HepG2 (cell line): Measurements from ENCODE around the gene SYCE1L. TPM values are rescaled to one million over a fixed set of nuclear protein-coding genes. Genes with fewer than 3 reads are reported as not detected.

Experiments
- ATAC-seq: fragments of 200-7000 bp; cut with Tn5 transposase; 3 replicates; pipeline ENCODE4 v1.9.1; 2020; ENCODE audit warnings: mild to moderate bottlenecking, moderate library complexity
- BruUV-seq: library from RNA; stranded (reverse); fragments of 400-500 nt; replicated peaks from 2 replicates; lab custom pipeline; 2021; lab: Mats Ljungman, UMichigan
- CTCF ChIA-PET: fragments of 300-600 bp; formaldehyde crosslinking; extraction: SDS; loops from one replicate; lab custom pipeline; 2021; ENCODE audit warnings: low total read pairs, inconsistent platforms, low intra/inter-chr PET ratio; lab: Yijun Ruan, JAX
- POLR2A ChIA-PET: fragments of 350-600 bp; sonication (Branson Sonifier 250); formaldehyde crosslinking; loops from one replicate; lab custom pipeline; 2020; ENCODE audit warnings: antibody characterized with exemption, inconsistent platforms; lab: Yijun Ruan, JAX
- DNase-seq: peaks from one replicate; pipeline ENCODE4 v3.0.0-alpha.2; 2015; ENCODE audit warnings: low spot score
- FAIRE-seq: peaks from 3 replicates; lab custom pipeline; 2011; peaks lifted over from hg19 to GRCh38; lab: Jason Lieb, UNC
- H2AFZ ChIP-seq: one replicate; pipeline ENCODE4 v1.6.1; 2011; ENCODE audit warnings: low read length, inconsistent platforms
- H3K27ac ChIP-seq: fragments of 300-600 bp; 3 replicates; pipeline ENCODE4 v1.8.0; 2011; ENCODE audit warnings: mixed run types, mild to moderate bottlenecking, mixed read lengths, low read length, inconsistent platforms; ENCODE audit not compliant: insufficient read depth; ENCODE audit errors: extremely low read length
- H3K27me3 ChIP-seq, 2 experiments: fragments of 200-600 bp in 1 of 2; 2 replicates in 1 of 2; 3 replicates in 1 of 2; pipeline versions ENCODE4 v1.6.0 to v1.8.0; 2011; ENCODE audit warnings: low read length in 2 of 2, mild to moderate bottlenecking in 2 of 2, moderate library complexity in 2 of 2, inconsistent platforms in 1 of 2; ENCODE audit not compliant: insufficient read depth in 2 of 2, control insufficient read depth in 1 of 2
- H3K36me3 ChIP-seq, 2 experiments: fragments of 200-600 bp in 1 of 2; replicated peaks in 1 of 2; 2 replicates in 1 of 2; 3 replicates in 1 of 2; pipeline versions ENCODE4 v1.5.1 to v1.8.0; 2011; ENCODE audit warnings: low read length in 2 of 2, inconsistent platforms in 1 of 2; ENCODE audit not compliant: insufficient read depth in 2 of 2, control insufficient read depth in 1 of 2
- H3K4me1 ChIP-seq: 2 replicates; pipeline ENCODE4 v1.5.1; 2012; ENCODE audit warnings: low read length, inconsistent platforms; ENCODE audit not compliant: insufficient read depth
- H3K4me2 ChIP-seq: 2 replicates; pipeline ENCODE4 v1.6.0; 2011; ENCODE audit warnings: low read depth, low read length, inconsistent platforms
- H3K4me3 ChIP-seq, 3 experiments: fragments of 200-600 bp in 1 of 3; sonication (generic), shearing (Covaris generic) in 1 of 3; replicated peaks in 1 of 3; 2 replicates each; pipeline ENCODE4 v1.5.1; 2011 to 2016; ENCODE audit warnings: low read length in 3 of 3, inconsistent platforms in 2 of 3, low read depth in 2 of 3, mild to moderate bottlenecking in 2 of 3, control low read depth in 1 of 3, mixed read lengths in 1 of 3; ENCODE audit not compliant: insufficient read depth in 1 of 3
- H3K79me2 ChIP-seq: one replicate; pipeline ENCODE4 v1.6.1; 2011; ENCODE audit warnings: low read length, inconsistent platforms; ENCODE audit not compliant: insufficient read depth
- H3K9ac ChIP-seq: 2 replicates; pipeline ENCODE4 v1.6.0; 2011; ENCODE audit warnings: mild to moderate bottlenecking, low read depth, low read length, inconsistent platforms; ENCODE audit not compliant: insufficient read depth
- H3K9me3 ChIP-seq: 2 replicates; pipeline ENCODE4 v1.5.1; 2012; ENCODE audit warnings: mild to moderate bottlenecking, low read length
- H4K20me1 ChIP-seq: 2 replicates; pipeline ENCODE4 v1.6.0; 2011; ENCODE audit warnings: inconsistent platforms, mild to moderate bottlenecking, low read length, moderate library complexity; ENCODE audit not compliant: insufficient read depth
- ARNTL ChIP-seq: sonication (generic); formaldehyde crosslinking; IDR thresholded peaks from 2 replicates; pipeline ENCODE4 v1.4.0; 2020; ENCODE audit warnings: mild to moderate bottlenecking, missing genetic modification reagents
- ATF7-NPFF ChIP-seq: sonication (generic); formaldehyde crosslinking; IDR thresholded peaks from 2 replicates; pipeline ENCODE4 v1.8.1; 2023; ENCODE audit warnings: mild to moderate bottlenecking, low read depth, missing genetic modification reagents, moderate library complexity
- DPF2 ChIP-seq: sonication (generic); formaldehyde crosslinking; IDR thresholded peaks from 2 replicates; pipeline ENCODE4 v1.4.0; 2020; ENCODE audit warnings: mild to moderate bottlenecking, low read depth, missing genetic modification reagents, borderline replicate concordance
- HNRNPK ChIP-seq: fragments of 200-400 bp; formaldehyde crosslinking; IDR thresholded peaks from 2 replicates; pipeline ENCODE4 v1.6.1; 2018; ENCODE audit warnings: low read length, low read depth, moderate library complexity, mild to moderate bottlenecking; ENCODE audit not compliant: poor library complexity, severe bottlenecking
- PAWR ChIP-seq: sonication (generic); formaldehyde crosslinking; IDR thresholded peaks from 2 replicates; pipeline ENCODE4 v1.4.0; 2020; ENCODE audit warnings: missing genetic modification reagents, mild to moderate bottlenecking, borderline replicate concordance
- PPARG ChIP-seq: conservative IDR thresholded peaks from 2 replicates; pipeline ENCODE4 v1.6.1; 2016; ENCODE audit warnings: missing biosample characterization, missing genetic modification reagents
- THAP7 ChIP-seq: sonication (generic); formaldehyde crosslinking; IDR thresholded peaks from 2 replicates; pipeline ENCODE4 v1.8.1; 2023; ENCODE audit warnings: mild to moderate bottlenecking, missing genetic modification reagents
- TIGD3 ChIP-seq: sonication (generic); formaldehyde crosslinking; IDR thresholded peaks from 2 replicates; pipeline ENCODE4 v1.5.1; 2020; ENCODE audit warnings: mild to moderate bottlenecking, missing genetic modification reagents, borderline replicate concordance
- TOE1 ChIP-seq: sonication (generic); formaldehyde crosslinking; IDR thresholded peaks from 2 replicates; pipeline ENCODE4 v1.4.0; 2020; ENCODE audit warnings: mild to moderate bottlenecking, missing genetic modification reagents
- ZNF101 ChIP-seq: sonication (generic); formaldehyde crosslinking; IDR thresholded peaks from 2 replicates; pipeline ENCODE4 v1.4.0; 2020; ENCODE audit warnings: mild to moderate bottlenecking, low read depth, missing genetic modification reagents, borderline replicate concordance
- ZNF136 ChIP-seq: sonication (generic); formaldehyde crosslinking; IDR thresholded peaks from 2 replicates; pipeline ENCODE4 v1.8.1; 2022; ENCODE audit warnings: low read depth, mild to moderate bottlenecking, moderate library complexity, missing genetic modification reagents
- ZNF572 ChIP-seq: sonication (generic); formaldehyde crosslinking; IDR thresholded peaks from 2 replicates; pipeline ENCODE4 v1.5.1; 2020; ENCODE audit warnings: mild to moderate bottlenecking, missing genetic modification reagents
- ZNF710 ChIP-seq: sonication (generic); formaldehyde crosslinking; IDR thresholded peaks from 2 replicates; pipeline ENCODE4 v1.5.0; 2020; ENCODE audit warnings: mild to moderate bottlenecking, missing genetic modification reagents, borderline replicate concordance
- ZNF761 ChIP-seq: sonication (generic); formaldehyde crosslinking; conservative IDR thresholded peaks from 2 replicates; pipeline ENCODE4 v1.4.0; 2020; ENCODE audit warnings: mild to moderate bottlenecking, missing genetic modification reagents
- ZNF770 ChIP-seq: sonication (generic); formaldehyde crosslinking; IDR thresholded peaks from 2 replicates; pipeline ENCODE4 v1.5.0; 2020; ENCODE audit warnings: mild to moderate bottlenecking, missing genetic modification reagents
- ZSCAN9 ChIP-seq: IDR thresholded peaks from 2 replicates; pipeline ENCODE4 v1.6.1; 2016; ENCODE audit warnings: borderline replicate concordance
- WGBS: methylation state at CpG from one replicate; pipeline ENCODE4 v1.1.6; 2017; ENCODE audit warnings: low lambda C conversion rate; 5-methylcytosine and 5-hydroxymethylcytosine counted together
- in situ Hi-C: cut with HindIII; loops from 2 replicates; pipeline ENCODE4 v1.10.0; 2017; ENCODE audit warnings: low pct_unique_long_range_greater_than_20kb; ENCODE audit not compliant: extremely low pct_ligation_motif_present
- intact Hi-C: fragments of 100-400 bp; cut with micrococcal nuclease; formaldehyde crosslinking; loops from one replicate; pipeline ENCODE4 v1.10.0; 2022; ENCODE audit not compliant: unreplicated experiment
- polyA plus RNA-seq, 8 experiments: library from polyadenylated mRNA; depleted of rRNA in 3 of 8; stranded (reverse) in 7 of 8; unstranded in 1 of 8; fragments of >200 nt; fragmentation: Illumina TruSeq in 4 of 8; extraction: Trizol in 4 of 8; gene quantifications; 2 replicates each; pipeline versions ENCODE4 v1.2.1 to v1.2.3, GENCODE V29; 2011 to 2016; ENCODE audit warnings: low read depth in 4 of 8, missing spikeins in 1 of 8, mixed read lengths in 1 of 8; ENCODE audit not compliant: insufficient read depth in 1 of 8
- total RNA-seq, 5 experiments: library from RNA; depleted of rRNA; stranded (reverse); fragments of >200 nt; fragmentation: Illumina TruSeq; extraction: Trizol; gene quantifications; 2 replicates each; pipeline ENCODE4 v1.2.3, GENCODE V29; 2016; ENCODE audit warnings: low read depth in 1 of 5
- TF ChIP-seq, protein P1 (sequence below): fragments of 450-650 bp; IDR thresholded peaks from 2 replicates; pipeline ENCODE4 v1.6.1; 2017

Gene SYCE1L
- total and polyA plus RNA-seq, 2 of the 13 experiments (the other 11 are each of a cell fraction or from before 2014, with no cell fraction given), result 0.22 TPM; not detected in 1

GRCh38 chr16:77190190-77190477 lies 9.1 kb upstream of the SYCE1L start:
- peak overlapping the region; percentile 80 for H3K9ac ChIP-seq
- WGBS, result 6% methylated on average over 14 of the region's 19 CpGs
- no peak for FAIRE-seq
- ChIA-PET CTCF (no interaction called here), POLR2A (interaction anchor here (1.6 kb wide), 1 partner anchor 22 kb away, joined by 7 read pairs; no protein-coding TSS in a partner anchor)
- no peaks in the 10 kb centered on the region for H4K20me1 ChIP-seq
- peaks cover 9 to 20% of the 10 kb centered on the region in 2 experiments for H3K36me3 ChIP-seq
- intact Hi-C loops (loop anchor here (10.0 kb wide), 1 partner anchor 1545 kb away; no protein-coding TSS in a partner anchor), in situ Hi-C loops (no loop called here)
- BruUV-seq, result TSS peak; percentile 93
- H2AFZ ChIP-seq, result peak overlapping the region; percentile 38
- H3K27ac ChIP-seq, result peak overlapping the region; percentile 90
- H3K79me2 ChIP-seq, result peaks cover 21% of the 10 kb centered on the region
- H3K9me3 ChIP-seq, result no peaks in the 10 kb centered on the region
- DNase-seq, result no peak
- peak overlapping the region; percentile 57 to 94 (median 77) for H3K4me3 ChIP-seq
- H3K27me3 ChIP-seq, result no peaks in the 10 kb centered on the region; a peak in 1 of 5 replicates
- H3K4me2 ChIP-seq, result peak overlapping the region; percentile 98
- no peak; the same call in 2 of the 3 replicates for ATAC-seq
- peaks cover 34% of the 10 kb centered on the region for H3K4me1 ChIP-seq
- no peak; the same call in 1 of the 2 replicates for TF ChIP-seq ATF7-NPFF
- no peak for TF ChIP-seq ZNF710 (CRISPR knock-in tag)
- no peak for TF ChIP-seq ZNF761 (CRISPR knock-in tag)
- no peak for TF ChIP-seq THAP7 (CRISPR knock-in tag)
- no peak for TF ChIP-seq ZSCAN9 (CRISPR knock-in tag)
- no peak for TF ChIP-seq PAWR (CRISPR knock-in tag)
- no peak for TF ChIP-seq ZNF101
- TF ChIP-seq ARNTL (CRISPR knock-in tag), result no peak
- no peak for TF ChIP-seq PPARG
- no peak for TF ChIP-seq HNRNPK
- TF ChIP-seq DPF2, result no peak
- no peak for TF ChIP-seq ZNF770 (CRISPR knock-in tag)
- no peak for TF ChIP-seq ZNF572 (CRISPR knock-in tag)
- no peak for TF ChIP-seq ZNF136 (CRISPR knock-in tag)
- TF ChIP-seq TIGD3 (CRISPR knock-in tag), result no peak
- no peak for TF ChIP-seq TOE1
- TF ChIP-seq, protein P1, sequence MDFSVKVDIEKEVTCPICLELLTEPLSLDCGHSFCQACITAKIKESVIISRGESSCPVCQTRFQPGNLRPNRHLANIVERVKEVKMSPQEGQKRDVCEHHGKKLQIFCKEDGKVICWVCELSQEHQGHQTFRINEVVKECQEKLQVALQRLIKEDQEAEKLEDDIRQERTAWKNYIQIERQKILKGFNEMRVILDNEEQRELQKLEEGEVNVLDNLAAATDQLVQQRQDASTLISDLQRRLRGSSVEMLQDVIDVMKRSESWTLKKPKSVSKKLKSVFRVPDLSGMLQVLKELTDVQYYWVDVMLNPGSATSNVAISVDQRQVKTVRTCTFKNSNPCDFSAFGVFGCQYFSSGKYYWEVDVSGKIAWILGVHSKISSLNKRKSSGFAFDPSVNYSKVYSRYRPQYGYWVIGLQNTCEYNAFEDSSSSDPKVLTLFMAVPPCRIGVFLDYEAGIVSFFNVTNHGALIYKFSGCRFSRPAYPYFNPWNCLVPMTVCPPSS, result no peak
